ENCODE data around the gene TPRN.

- TF ChIP-seq CTCF (IDR thresholded peaks at IDR 0.05) (no peak), POLR2A (IDR thresholded peaks at IDR 0.05) (no peak)
Observed at GRCh38 chr9:137168904-137169856, 31.4 kb downstream of the TPRN start.

All from sigmoid colon (tissue), 3 donors.